Cardiac muscle cell (in vitro differentiated cells and primary cell): ENCODE results near the gene PTHLH. TPM values are rescaled to one million over a fixed set of nuclear protein-coding genes. Genes with fewer than 3 reads are reported as not detected.
A peak's percentile ranks its signal among the peaks of the same experiment; 100 is the strongest.

ENCODE experiments used
- DNase-seq, 2 donors: peaks; one replicate each; pipeline versions ENCODE4 v3.0.0 to v3.0.0-alpha.2; 2010 to 2017; ENCODE audit warnings: low read depth in 1 of 2, low spot score in 1 of 2
- H3K27ac ChIP-seq: fragments of 200-600 bp; sonication (generic); 2 replicates; pipeline ENCODE4 v1.5.1; 2016
- H3K27me3 ChIP-seq: fragments of 200-600 bp; sonication (generic); 2 replicates; pipeline ENCODE4 v1.6.0; 2016; ENCODE audit warnings: control low read depth
- H3K36me3 ChIP-seq: fragments of 200-600 bp; sonication (generic); 2 replicates; pipeline ENCODE4 v1.5.1; 2016; ENCODE audit warnings: control low read depth
- H3K4me1 ChIP-seq: fragments of 200-600 bp; sonication (generic); 2 replicates; pipeline ENCODE4 v1.8.1; 2017; ENCODE audit warnings: low read depth, mild to moderate bottlenecking, mixed run types
- H3K4me3 ChIP-seq: fragments of 200-600 bp; sonication (generic); 2 replicates; pipeline ENCODE4 v1.5.1; 2016; ENCODE audit warnings: mild to moderate bottlenecking
- H3K9me3 ChIP-seq: fragments of 200-600 bp; sonication (generic); 2 replicates; pipeline ENCODE4 v1.5.1; 2017; ENCODE audit warnings: low read depth, mild to moderate bottlenecking, control low read depth
- CTCF ChIP-seq: IDR thresholded peaks from 2 replicates; pipeline ENCODE4 v1.5.1; 2012; ENCODE audit warnings: low read depth, mild to moderate bottlenecking, low read length
- polyA plus RNA-seq: library from polyadenylated mRNA; unstranded; fragments of >200 nt; fragmentation: Nextera tagmentation; extraction: Ambion mirVana; gene quantifications from 2 replicates; pipeline ENCODE4 v1.2.1, GENCODE V29; 2016
- total RNA-seq: library from RNA; depleted of rRNA; stranded (reverse); fragments of >200 nt; gene quantifications from 2 replicates; pipeline ENCODE4 v1.2.3, GENCODE V29; 2016

The PTHLH gene
- total and polyA plus RNA-seq, 2 experiments from 2014 or later: not detected

GRCh38 chr12:28014196-28014595, 41.7 kb upstream of the PTHLH start:
- no peak for TF ChIP-seq CTCF
- Histone ChIP-seq H3K9me3 (no peaks in the 10 kb centered on the region), H3K4me1 (no peaks in the 10 kb centered on the region), H3K4me3 (no peak overlapping the region), H3K27me3 (no peaks in the 10 kb centered on the region), H3K27ac (no peak overlapping the region), H3K36me3 (no peaks in the 10 kb centered on the region)
- DNase-seq: no peak

GRCh38 chr12:28012333-28012918, 39.9 kb upstream of the PTHLH start:
- Histone ChIP-seq H3K36me3 (no peaks in the 10 kb centered on the region), H3K27ac (no peak overlapping the region), H3K4me3 (no peak overlapping the region), H3K4me1 (no peaks in the 10 kb centered on the region), H3K27me3 (no peaks in the 10 kb centered on the region), H3K9me3 (no peaks in the 10 kb centered on the region)
- TF ChIP-seq CTCF: no peak
- no peak for DNase-seq

GRCh38 chr12:28010036-28010435, 37.5 kb upstream of the PTHLH start:
- no peaks in the 10 kb centered on the region for H3K27me3 ChIP-seq
- no peaks in the 10 kb centered on the region for H3K4me1 ChIP-seq
- H3K27ac ChIP-seq: no peak overlapping the region
- no peak for TF ChIP-seq CTCF
- no peaks in the 10 kb centered on the region for H3K36me3 ChIP-seq
- no peak for DNase-seq
- no peaks in the 10 kb centered on the region for H3K9me3 ChIP-seq
- no peak overlapping the region for H3K4me3 ChIP-seq

- Histone ChIP-seq H3K27ac (no peak overlapping the region), H3K9me3 (no peaks in the 10 kb centered on the region), H3K4me1 (no peaks in the 10 kb centered on the region), H3K4me3 (no peak overlapping the region), H3K36me3 (no peaks in the 10 kb centered on the region), H3K27me3 (no peaks in the 10 kb centered on the region)
- DNase-seq: no peak
- no peak for TF ChIP-seq CTCF
Measured at GRCh38 chr12:27999970-28000369, 27.4 kb upstream of the PTHLH start.

GRCh38 chr12:27999521-27999920, 27.0 kb upstream of the PTHLH start:
- Histone ChIP-seq H3K36me3 (no peaks in the 10 kb centered on the region), H3K9me3 (no peaks in the 10 kb centered on the region), H3K27me3 (no peaks in the 10 kb centered on the region), H3K4me3 (no peak overlapping the region), H3K27ac (no peak overlapping the region), H3K4me1 (no peaks in the 10 kb centered on the region)
- DNase-seq: peak in 1 of 2 donors; percentile 51
- no peak for TF ChIP-seq CTCF

- DNase-seq: no peak
- no peaks in the 10 kb centered on the region for H3K36me3 ChIP-seq
- no peak overlapping the region for H3K27ac ChIP-seq
- H3K4me3 ChIP-seq: no peak overlapping the region
- no peak for TF ChIP-seq CTCF
- H3K9me3 ChIP-seq: no peaks in the 10 kb centered on the region
- no peaks in the 10 kb centered on the region for H3K27me3 ChIP-seq
- H3K4me1 ChIP-seq: no peaks in the 10 kb centered on the region
Measured at GRCh38 chr12:27998658-27999057, 26.1 kb upstream of the PTHLH start.
